Heart right ventricle (tissue), 16 donors: ENCODE data around the gene CAPN14. TPM values are rescaled to one million over a fixed set of nuclear protein-coding genes. Genes with fewer than 3 reads are reported as not detected.

ENCODE experiments used
- ATAC-seq, 8 donors: fragments of 200-7000 bp; cut with Tn5 transposase; one replicate each; pipeline ENCODE4 v1.9.1; 2020; ENCODE audit warnings: mild to moderate bottlenecking in 8 of 8, moderate library complexity in 8 of 8, moderate number of reproducible peaks in 1 of 8
- DNase-seq, 2 donors: peaks; one replicate each; pipeline ENCODE4 v3.0.0-alpha.2; 2020
- H3K27ac ChIP-seq, 10 donors: fragments of 200-600 bp; sonication (generic) in 2 of 10; one replicate each; pipeline versions ENCODE4 v1.5.0 to v1.8.0; 2020 to 2022; ENCODE audit warnings: mild to moderate bottlenecking in 3 of 10
- H3K27me3 ChIP-seq, 7 donors: fragments of 200-600 bp; one replicate each; pipeline ENCODE4 v1.8.0; 2021 to 2022; ENCODE audit warnings: mild to moderate bottlenecking in 2 of 7
- H3K36me3 ChIP-seq, 9 donors: fragments of 200-600 bp; sonication (generic) in 1 of 9; one replicate each; pipeline versions ENCODE4 v1.5.0 to v1.8.0; 2020 to 2022; ENCODE audit warnings: mild to moderate bottlenecking in 2 of 9
- H3K4me1 ChIP-seq, 9 donors: fragments of 200-600 bp; sonication (generic) in 1 of 9; one replicate each; pipeline versions ENCODE4 v1.5.0 to v1.8.0; 2020 to 2022; ENCODE audit warnings: mild to moderate bottlenecking in 4 of 9
- H3K4me3 ChIP-seq, 10 donors: fragments of 200-600 bp; sonication (generic) in 2 of 10; one replicate each; pipeline versions ENCODE4 v1.5.0 to v1.8.0; 2020 to 2022; ENCODE audit warnings: mild to moderate bottlenecking in 7 of 10, moderate library complexity in 2 of 10
- H3K9me3 ChIP-seq, 11 donors: fragments of 200-600 bp in 10 of 11; sonication (generic) in 2 of 11; one replicate each; pipeline versions ENCODE4 v1.5.0 to v1.8.0; 2013 to 2022; ENCODE audit warnings: mild to moderate bottlenecking in 2 of 11, control low read depth in 1 of 11, moderate library complexity in 1 of 11
- WGBS, 2 donors: extraction: QIAGEN DNeasy Blood & Tissue Kit; methylation state at CpG; one replicate each; pipeline ENCODE4 v1.1.7; 2013; ENCODE audit warnings: inconsistent platforms in 1 of 2; 5-methylcytosine and 5-hydroxymethylcytosine counted together
- intact Hi-C, 10 donors: fragments of 100-400 bp; cut with DNase I; formaldehyde crosslinking; loops; one replicate each; pipeline versions ENCODE4 v1.11.1 to v1.14.2; 2022
- polyA plus RNA-seq, 2 donors: library from polyadenylated mRNA; stranded (reverse); fragments of 200-250 nt; gene quantifications; one replicate each; pipeline ENCODE4 v1.2.3, GENCODE V29; 2013
- total RNA-seq, 10 donors: library from RNA; stranded (reverse); fragmentation: NEBNext Ultra II Directional in 3 of 10; extraction: Animal tissue kit (Norgen Biotek cat#: 25700) in 3 of 10; gene quantifications; one replicate each; pipeline versions ENCODE4 v1.2.1 to v1.2.4, GENCODE V29; 2021 to 2023
- TF ChIP-seq, protein P1 (sequence below), 9 donors: fragments of 200-600 bp; sonication (generic) in 2 of 9; IDR thresholded peaks; one replicate each; pipeline versions ENCODE4 v1.5.0 to v1.8.0; 2021 to 2022; ENCODE audit warnings: antibody characterized with exemption in 9 of 9, mild to moderate bottlenecking in 5 of 9, moderate library complexity in 1 of 9
- donor health status: Arrhythmogenic right ventricular cardiomyopathy.
- donor health status: ischemic (EF 13 %, LVEDD 7.1; RV severe dilation, severe dysfunction).
- donor health status: healthy with polysubstance abuse.
- donor health status: DM: no; HTN: yes; CAD: no.
- donor health status: DM: no; HTN: no; CAD: no.
- donor health status: ischemic (EF 25% LVEDD 6.9; RV normal size, moderate dysfunction).
- donor health status: ischemic (EF 25% LVEDD 5.7; RV mildly dilated, moderate dysfunction).
- donor health status: healthy.
- donor health status: DM: yes; HTN: yes; CAD: no.
- donor health status: Ischemic cardiomyopathy.
- donor health status: ischemic (EF 35%, LVEDD 5.7; RV mildly dilated, moderate dysfunction).
- donor health status: nonischemic (EF 11% LVEDD 7.7; RV severe dilation, severe dysfunction).
- donor health status: DM: yes; HTN: yes; CAD: no.
- donor health status: PGD.
- donor health status: ischemic (EF 29% LVEDD 5.4; RV normal size, mild dysfunction).
- donor health status: nonischemic (EF 23%, LVEDD 6.1; RV moderate dilation, normal function).

The CAPN14 gene
- total and polyA plus RNA-seq, 12 donors, result 0.08 to 0.46 (median 0.25) TPM; not detected in 1

- Histone ChIP-seq H3K4me1 (no peaks in the 10 kb centered on the region), H3K27ac (no peak overlapping the region), H3K36me3 (no peaks in the 10 kb centered on the region), H3K27me3 (no peaks in the 10 kb centered on the region), H3K9me3 (no peaks in the 10 kb centered on the region), H3K4me3 (no peak overlapping the region)
- intact Hi-C loops, result no loop called here
- no peak for ATAC-seq
- TF ChIP-seq, protein P1, sequence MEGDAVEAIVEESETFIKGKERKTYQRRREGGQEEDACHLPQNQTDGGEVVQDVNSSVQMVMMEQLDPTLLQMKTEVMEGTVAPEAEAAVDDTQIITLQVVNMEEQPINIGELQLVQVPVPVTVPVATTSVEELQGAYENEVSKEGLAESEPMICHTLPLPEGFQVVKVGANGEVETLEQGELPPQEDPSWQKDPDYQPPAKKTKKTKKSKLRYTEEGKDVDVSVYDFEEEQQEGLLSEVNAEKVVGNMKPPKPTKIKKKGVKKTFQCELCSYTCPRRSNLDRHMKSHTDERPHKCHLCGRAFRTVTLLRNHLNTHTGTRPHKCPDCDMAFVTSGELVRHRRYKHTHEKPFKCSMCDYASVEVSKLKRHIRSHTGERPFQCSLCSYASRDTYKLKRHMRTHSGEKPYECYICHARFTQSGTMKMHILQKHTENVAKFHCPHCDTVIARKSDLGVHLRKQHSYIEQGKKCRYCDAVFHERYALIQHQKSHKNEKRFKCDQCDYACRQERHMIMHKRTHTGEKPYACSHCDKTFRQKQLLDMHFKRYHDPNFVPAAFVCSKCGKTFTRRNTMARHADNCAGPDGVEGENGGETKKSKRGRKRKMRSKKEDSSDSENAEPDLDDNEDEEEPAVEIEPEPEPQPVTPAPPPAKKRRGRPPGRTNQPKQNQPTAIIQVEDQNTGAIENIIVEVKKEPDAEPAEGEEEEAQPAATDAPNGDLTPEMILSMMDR (IDR thresholded peaks at IDR 0.05), result no peak
- DNase-seq, result no peak
- 95 to 97% methylated on average over 2 of the region's 2 CpGs for WGBS, 2 donors
Measured at GRCh38 chr2:31196622-31197021, 20.7 kb downstream of the CAPN14 start.

- Histone ChIP-seq H3K36me3 (no peaks in the 10 kb centered on the region), H3K27me3 (no peaks in the 10 kb centered on the region), H3K27ac (no peak overlapping the region), H3K4me3 (no peak overlapping the region), H3K9me3 (no peaks in the 10 kb centered on the region), H3K4me1 (no peaks in the 10 kb centered on the region)
- intact Hi-C loops, result no loop called here
- no peak for DNase-seq
- ATAC-seq, result no peak
- WGBS, 2 donors, result 86 to 87% methylated on average over 4 of the region's 4 CpGs
- TF ChIP-seq, protein P1 (IDR thresholded peaks at IDR 0.05), result no peak
Measured at GRCh38 chr2:31193806-31194205, 23.5 kb downstream of the CAPN14 start.

GRCh38 chr2:31192851-31193392 is 24.4 kb downstream of the CAPN14 start:
- H3K4me3 ChIP-seq, result no peak overlapping the region
- no peaks in the 10 kb centered on the region for H3K27me3 ChIP-seq
- no peaks in the 10 kb centered on the region for H3K4me1 ChIP-seq
- TF ChIP-seq, protein P1 (IDR thresholded peaks at IDR 0.05), result no peak
- H3K27ac ChIP-seq, result no peak overlapping the region
- H3K9me3 ChIP-seq, result no peaks in the 10 kb centered on the region
- DNase-seq, result no peak
- ATAC-seq, result no peak
- 85 to 91% methylated on average over 12 of the region's 12 CpGs for WGBS, 2 donors
- H3K36me3 ChIP-seq, result no peaks in the 10 kb centered on the region
- intact Hi-C loops, result no loop called here

DNA sequence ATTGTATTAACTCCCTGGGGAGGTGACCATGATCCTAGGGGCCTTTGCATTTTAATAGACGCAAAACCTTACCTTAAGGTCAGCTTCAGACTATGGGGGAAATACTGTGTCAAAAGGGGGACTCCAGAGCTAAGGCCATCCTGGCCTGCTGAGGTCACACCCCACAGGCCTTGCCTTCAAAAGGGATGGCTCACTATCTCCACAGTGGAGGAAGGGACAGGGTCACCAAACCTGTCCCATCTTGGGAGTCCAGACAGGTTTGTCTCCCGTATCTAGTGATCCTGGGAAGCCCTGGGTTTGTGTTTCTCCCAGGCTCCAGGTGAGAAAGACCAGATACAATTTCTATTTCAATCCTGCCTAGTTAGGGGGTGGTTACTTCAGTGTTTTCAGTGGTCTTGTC is 24.9 kb downstream of the CAPN14 start:
- H3K9me3 ChIP-seq, result no peaks in the 10 kb centered on the region
- H3K36me3 ChIP-seq, result no peaks in the 10 kb centered on the region
- H3K4me3 ChIP-seq, result no peak overlapping the region
- TF ChIP-seq, protein P1 (IDR thresholded peaks at IDR 0.05), result no peak
- 89 to 91% methylated on average over 2 of the region's 2 CpGs for WGBS, 2 donors
- DNase-seq (no peak), ATAC-seq (no peak)
- no peaks in the 10 kb centered on the region for H3K27me3 ChIP-seq
- no peaks in the 10 kb centered on the region for H3K4me1 ChIP-seq
- intact Hi-C loops, result no loop called here
- no peak overlapping the region for H3K27ac ChIP-seq
